ENCODE data around the gene BAZ2B.
"Not testable (repeated sequence)": the region's sequence is repeated elsewhere in the genome, so short reads cannot be mapped to it uniquely, and the experiment has no call there.

Gene BAZ2B

DNA sequence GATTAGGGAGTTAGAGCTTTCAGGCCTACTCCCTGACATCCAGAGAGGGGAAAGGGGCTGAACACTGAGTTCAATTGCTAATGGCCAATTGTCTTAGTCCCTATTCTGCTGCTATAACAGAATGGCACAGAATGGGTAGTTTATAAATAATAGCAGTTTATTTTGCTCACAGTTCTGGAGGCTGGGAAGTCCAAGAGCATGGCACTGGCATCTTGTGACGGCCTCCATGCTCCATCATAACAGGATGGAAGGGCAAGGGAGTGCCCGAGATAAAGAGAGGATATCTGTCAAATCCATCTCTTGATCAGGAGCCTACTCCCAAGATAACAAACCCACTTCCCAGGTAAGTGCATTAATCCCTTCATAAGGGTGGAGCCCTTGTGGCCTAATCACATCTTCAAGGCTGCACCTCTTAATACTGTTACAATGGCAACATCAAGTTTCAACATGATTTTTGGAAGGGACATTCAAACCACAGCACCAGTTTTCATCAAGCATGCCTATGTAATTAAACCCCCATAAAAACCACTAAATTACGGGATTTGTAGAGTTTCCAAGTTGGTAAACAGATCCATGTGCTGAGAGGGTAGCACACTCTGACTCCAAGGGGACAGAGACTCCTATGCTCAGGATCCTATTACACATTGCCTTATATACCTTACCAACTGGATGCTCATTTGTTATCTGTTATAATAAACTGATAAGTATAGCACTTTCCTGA, 44.6 kb downstream of the BAZ2B start:
- DNase-seq: no peak

DNA sequence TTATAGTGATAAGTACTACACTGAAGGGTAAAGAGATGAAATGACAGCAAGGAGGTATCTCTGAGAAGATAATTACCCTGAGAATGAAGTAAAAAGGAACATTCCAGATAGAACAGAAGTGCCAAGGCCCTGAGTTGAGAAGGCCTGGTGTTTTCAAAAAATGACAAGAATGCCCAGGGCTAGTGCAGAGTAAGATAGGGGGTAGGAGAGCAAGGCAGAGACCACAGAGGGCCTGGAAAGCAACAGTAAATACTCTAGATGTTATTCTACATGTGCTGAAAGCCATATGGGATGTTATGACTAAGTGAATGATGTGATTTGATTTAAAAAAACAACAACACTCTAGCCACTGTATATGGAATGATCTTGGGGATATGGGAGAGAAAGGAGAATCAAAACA, 52.3 kb downstream of the BAZ2B start:
- DNase-seq: peak; percentile 61

DNA sequence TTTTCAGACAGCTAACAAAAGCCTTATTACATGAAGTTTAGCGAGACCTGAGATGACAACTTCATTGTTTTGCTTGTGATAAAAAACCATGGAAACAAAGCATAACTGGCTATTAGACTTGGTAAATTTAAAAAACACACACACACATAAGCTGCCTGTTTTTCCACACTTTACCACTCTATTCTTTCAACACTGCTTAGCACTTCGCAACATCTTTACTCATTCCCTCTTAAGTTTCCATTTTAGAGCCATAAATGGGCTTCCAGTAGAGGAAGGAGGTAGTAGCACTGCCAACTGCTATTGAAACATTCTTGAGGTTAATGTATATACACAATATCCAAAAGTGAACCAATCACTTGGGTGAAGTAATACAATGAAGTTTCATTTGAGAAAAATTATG, 54.1 kb downstream of the BAZ2B start:
- DNase-seq: no peak

DNA sequence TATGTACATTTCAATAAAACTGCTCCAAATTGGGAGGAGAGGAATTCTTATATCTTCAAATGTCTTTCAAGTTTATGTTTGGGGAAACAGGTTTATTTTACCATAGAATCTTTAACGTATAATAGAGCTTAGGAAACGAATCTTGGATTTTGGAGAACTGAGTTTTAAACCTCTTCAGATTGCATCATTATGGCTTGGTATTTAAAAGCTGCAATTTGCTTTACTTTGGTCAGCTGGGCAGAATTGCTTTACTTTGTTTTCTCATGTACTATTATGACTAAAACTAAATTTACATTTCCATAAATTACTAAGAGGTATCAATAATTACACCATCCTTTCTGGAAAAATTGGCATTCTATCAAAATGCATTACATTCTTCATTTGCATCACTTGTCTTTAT, 54.6 kb downstream of the BAZ2B start:
- DNase-seq: no peak

DNA sequence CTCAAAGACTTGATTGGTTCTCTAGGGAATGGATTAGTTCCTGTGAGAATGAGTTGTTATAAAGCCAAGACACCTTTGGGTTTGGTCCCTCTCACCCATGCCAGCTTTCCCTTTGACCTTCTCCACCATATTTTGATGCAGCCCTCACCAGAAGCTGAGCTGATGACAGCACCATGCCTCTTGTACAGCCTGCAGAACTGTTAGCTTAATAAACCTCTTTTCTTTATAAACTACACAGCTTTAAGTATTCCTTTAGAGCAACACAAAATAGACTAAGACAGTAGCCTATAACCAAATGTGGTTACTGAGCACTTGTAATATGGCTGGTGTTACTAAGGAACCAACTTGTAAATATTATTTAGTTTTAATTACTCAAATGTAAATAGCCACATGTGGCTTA, 55.1 kb downstream of the BAZ2B start:
- no peak for DNase-seq

DNA sequence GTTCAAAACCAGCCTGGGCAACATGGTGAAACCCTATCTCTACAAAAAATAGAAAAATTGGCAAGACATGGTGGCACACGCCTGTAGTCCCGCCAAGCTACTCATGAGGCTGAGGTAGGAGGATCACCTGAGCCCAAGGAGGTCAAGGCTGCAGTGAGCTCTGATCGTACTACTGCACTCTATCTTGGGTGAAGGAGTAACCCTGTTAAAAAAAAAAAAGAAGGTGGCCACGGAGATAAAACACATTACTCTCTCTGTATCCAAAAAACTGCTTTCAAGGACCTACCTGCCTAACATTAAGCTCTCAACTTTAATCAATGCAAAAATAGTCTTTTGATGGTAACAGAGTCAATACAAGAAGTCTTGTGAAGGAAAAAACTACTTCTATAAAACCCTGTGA, 57.3 kb downstream of the BAZ2B start:
- DNase-seq: no peak

DNA sequence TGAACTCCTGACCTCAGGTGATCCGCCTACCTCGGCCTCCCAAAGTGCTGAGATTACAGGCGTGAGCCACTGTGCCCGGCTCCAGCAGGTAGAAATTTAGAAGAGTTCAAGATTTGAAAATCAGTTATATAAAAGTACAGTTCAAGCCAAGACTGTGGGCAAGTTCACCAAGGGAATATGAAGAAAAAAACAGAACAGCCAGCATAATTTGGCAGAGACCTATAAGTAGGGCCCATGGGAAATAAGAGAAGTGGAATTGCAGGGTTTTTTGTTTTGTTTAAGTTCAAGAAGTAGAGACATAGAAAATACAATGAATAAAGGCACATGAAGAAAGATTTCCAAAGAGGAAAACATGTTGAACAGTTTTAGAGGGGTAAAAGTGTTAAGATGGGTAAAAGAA, 57.9 kb downstream of the BAZ2B start:
- DNase-seq: no peak

DNA sequence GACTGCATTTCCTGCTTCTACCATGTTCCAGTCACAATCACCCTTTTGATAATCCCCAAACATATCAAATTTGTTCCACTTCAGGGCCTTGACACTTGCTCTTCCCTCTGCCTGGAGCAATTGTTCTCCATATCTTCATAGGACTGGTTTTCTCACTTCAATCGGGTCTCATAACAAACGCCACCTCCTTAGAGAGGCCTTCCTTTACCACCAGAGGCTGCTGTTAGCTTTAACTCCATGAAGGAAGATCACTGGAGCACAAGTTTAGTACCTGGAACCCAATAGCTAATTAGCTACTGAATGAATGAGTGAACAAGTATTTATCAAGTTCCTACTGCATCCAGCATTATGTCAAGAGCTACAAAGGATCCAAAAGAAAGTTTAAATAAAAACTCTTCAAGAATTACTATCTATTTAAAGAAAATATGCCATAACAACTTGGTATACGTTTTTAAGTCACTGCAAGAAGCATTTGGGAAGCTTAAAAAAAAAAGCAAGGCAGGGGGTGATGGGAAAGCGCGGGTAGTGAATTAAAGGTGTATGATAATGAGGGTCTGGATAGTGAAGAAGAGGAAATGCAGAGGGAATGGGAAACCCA, 58.8 kb downstream of the BAZ2B start:
- DNase-seq: peak; percentile 1

DNA sequence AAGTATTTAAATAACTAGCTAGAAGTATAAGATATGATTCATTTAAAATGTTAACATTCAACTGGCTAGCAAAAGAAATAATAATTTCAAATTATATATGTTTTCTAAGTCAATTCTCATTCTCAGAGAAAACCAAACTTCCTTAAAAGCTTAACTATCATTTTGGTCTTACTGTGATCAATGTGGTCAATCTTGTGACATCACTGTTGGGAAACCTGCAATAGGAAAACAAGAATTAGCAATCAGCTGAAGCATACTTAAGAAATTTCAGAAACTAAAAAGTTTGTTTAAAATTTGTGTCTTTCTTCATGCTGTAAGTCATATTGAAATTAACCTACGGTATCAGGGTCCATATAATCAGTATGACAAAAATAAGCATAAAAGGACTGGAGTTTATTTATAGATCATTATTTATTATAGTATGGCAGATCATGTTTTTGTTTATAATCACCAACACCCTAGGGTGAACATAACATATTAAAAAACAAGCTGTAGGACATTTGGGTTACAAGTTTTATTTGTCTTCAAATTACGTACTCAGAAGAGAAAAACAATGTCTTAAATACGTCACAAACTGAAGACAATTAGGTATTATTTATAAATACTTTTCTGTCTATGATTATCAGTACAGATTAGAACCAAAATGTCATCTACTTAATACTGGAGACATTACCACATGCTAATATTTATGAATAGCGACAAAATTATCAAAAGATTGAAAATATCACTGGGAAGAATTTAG, 60.5 kb downstream of the BAZ2B start:
- no peak for DNase-seq

DNA sequence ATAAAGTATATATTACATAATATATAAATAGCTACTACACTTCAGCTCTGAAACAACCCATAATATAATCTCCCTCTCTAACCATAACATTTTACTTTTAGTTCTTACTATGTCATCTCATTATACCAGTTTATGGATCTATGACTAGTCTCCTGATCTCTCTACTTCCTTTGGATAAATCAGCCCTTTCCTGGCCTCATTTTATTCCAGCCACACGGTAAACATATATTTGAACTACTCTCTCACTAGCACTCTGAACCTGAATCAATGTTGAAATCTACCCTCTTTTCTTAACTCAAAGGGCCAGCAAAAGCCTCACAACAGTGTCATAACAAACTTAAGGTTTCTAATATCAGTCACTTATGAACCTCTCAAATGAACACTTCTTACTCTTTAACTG, 62.6 kb downstream of the BAZ2B start:
- no peak for DNase-seq

DNA sequence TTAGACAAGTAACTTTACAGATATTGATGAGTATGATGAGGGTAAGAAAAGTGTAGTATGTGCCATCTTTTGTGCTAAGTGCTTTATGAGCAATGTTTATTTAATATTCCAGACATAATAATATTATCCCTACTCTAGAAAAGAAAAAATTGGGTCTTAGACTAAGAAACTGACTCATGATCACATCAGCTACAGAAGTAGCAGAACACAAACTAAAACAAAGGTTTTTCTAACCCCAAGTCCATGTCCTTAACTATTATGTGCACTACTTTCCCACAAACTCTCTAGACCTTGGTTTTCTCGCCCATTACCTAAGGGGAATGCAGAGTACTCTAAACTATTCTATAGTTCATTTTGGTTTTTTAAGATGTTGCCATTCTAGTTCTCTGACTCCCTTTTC, 64.5 kb downstream of the BAZ2B start:
- DNase-seq: no peak

DNA sequence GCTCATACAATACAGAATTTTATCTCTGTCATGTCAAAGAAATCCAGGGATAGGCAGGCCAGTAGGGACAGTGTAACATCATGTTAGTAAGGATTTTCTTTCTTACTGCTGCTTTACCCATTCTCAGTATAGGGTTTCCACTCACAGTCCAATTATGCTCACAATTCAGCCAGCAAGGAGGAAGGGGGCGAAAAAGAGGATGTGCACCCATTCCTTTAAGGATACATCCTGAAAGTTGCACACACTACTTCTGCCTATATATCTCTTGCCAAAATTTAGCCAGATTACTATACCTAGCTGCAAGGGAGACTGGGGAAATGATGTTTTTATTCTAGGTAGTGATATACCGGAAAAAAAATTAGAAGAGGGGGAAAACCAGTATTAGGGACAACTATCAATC, 66.1 kb downstream of the BAZ2B start:
- no peak for DNase-seq

DNA sequence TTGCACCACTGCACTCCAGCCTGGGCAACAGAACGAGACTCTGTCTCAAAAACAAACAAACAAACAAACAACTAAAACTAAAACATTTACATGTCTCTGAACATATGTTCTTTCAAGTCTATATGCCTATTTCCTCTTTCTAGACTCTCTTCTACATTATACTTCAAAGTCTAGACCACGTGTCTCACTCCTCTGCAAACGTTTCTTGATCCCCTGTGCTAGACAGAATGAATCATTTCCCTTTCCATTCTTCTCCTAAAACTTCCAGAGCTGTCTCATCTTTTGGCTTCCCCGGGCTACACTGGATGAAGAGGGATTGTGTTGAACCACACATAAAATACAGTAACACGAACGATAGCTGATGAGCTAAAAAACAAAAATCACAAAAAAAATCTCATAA, 67.1 kb downstream of the BAZ2B start:
- DNase-seq: peak; percentile 8

DNA sequence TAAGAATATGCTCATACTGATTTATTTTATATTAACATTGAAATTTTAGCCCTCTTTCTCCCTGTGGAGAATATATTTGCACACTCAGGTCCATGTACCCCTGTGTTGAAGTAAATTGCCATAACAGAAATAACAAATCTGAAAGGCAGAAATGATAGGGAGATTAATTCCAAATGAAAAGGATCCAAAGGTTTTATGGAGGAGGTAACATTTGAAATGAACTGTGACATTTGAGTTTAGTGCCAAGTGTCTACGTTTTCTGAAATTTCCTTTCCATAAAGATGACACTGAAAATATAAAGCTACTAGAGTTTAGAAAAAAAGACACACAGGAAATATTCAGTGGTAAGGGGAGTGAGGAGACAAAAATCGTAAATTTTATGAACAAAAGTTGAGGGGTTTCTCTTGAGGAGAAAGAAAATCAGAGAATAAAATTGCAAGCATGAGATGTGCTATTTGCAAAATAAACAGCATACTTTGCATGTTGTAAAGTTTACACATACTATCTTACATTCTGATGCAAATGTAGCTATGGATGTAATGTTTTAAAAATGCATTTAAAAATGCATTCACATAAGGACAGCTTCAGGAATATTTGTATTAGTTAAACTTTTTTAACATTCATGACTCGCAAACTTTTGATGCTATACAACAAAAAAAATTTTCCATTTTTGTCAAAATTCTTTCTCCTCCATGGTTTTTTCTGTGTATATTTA, 69.5 kb downstream of the BAZ2B start:
- no peak for DNase-seq

DNA sequence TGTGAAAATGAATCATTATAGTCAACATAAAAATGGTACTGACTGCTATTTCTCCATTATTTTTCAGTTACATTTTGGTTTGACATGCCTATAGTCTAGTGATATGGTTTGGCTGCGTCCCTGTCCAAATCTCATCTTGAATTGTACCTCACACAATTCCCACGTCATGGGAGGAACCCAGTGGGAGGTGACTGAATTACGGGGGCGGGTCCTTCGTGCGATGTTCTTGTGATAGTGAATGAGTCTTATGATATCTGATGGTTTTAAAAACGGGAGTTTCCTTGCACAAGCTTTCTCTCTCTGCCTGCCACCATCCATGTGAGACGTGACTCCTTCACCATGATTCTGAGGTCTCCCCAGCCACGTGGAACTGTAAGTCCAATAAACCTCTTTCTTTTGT, 70.3 kb downstream of the BAZ2B start:
- no peak for DNase-seq

DNA sequence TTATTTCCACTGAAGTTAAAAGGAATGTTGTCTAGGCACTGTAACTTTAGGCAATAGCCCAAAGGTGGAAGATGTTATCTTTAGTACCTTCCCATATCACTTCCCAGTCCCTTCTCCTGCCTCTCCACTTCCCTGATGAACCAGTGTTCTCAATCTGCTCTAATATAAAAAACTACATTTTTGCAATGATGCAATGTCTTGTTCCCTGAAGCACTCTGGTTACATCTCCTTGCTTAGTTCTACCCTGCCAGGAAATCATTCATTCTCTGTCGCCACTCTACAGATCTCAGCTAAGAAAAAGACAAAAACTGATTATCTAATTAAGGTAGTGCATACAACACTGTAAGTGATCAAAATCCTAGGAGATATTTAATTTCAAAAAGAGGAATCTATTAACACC, 71.3 kb downstream of the BAZ2B start:
- DNase-seq: no peak

DNA sequence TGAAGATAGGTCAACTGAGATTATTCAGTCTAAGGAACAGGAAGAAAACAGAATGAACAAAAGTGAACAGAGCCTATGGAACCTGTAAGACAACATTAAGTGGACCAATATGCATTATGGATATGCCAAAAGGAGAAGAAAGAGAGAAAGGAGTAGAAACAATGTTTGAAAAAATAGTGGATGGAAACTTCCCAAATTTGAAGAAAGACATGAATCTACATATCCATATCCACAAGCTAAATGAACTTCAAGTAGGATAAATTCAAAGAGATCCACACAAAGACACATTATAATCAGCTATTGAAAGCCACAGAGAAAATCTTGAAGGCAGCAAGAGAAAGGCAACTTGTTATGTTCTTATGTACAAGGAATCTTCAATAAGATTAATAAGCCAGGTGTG, 74.2 kb downstream of the BAZ2B start:
- DNase-seq: no peak

DNA sequence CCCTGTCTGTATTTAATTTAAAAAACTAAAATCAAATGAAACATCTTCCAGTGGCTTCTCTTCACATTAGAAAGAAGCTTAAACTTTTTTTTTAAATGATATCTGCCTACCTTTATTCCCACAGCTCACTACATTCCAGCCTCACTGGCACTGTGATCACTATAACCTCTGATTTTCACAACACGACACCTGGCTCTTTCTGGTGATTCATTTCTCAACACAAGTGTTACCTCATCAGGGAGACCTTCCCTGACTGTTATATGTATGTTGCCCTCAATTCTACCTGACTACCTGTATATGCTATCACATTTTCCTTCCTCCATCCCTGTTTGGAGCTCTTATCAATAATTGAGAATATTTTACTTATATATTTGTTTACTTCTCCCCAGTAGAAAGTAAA, 76.6 kb downstream of the BAZ2B start:
- DNase-seq: no peak

DNA sequence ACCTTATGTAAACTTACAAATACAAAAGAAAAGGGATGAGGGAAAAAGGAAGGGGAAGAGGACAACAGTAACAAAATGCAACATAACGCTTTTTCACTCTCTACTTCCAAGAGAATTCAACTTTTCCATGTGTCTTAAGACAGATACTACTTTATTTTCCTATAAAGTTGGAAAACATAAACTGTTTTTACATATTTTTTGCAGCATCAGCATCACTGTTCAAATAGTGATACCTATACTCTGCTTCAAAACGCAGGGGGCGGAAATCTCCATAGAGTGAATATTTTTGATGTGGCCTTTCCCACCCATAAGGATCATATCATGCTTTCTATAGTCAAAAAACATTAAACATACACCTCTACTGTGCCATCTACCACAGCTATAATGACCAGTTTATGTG, 77.5 kb downstream of the BAZ2B start:
- no peak for DNase-seq

DNA sequence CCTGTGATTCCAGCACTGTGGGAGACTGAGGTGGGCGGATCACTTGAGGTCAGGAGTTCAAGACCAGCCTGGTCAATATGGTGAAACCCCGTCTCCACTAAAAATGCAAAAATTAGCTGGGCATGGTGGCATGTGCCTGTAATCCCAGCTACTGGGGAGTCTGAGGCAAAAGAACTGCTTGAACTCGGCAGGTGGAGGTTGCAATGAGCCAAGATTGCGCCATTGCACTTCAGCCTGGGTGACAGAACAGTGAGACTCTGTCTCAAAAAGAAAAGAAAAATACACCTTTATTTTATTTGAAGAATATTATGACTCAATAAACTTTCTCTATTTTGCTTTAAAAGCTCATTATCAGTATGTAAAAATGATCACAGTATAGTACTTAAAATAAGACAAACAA, 81.1 kb downstream of the BAZ2B start:
- DNase-seq: not testable (repeated sequence)

DNA sequence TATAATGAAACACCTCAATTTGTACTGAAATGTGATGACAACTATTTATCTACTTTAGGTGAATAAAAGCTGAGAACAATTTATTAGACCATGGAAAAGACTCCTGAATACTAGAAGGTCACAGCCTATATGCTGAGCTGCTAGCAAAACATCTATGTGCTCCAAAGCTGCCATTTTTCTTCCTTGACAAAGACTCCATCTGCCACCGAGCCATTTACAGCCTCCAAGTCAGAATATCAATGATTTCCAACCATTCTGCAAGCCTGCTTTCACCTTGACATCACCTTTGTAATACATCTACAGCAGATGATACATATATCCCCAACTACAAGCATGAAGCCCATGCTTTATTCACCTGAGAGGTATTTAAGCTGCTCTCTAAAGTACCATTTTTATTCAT, 84.9 kb downstream of the BAZ2B start:
- no peak for DNase-seq

DNA sequence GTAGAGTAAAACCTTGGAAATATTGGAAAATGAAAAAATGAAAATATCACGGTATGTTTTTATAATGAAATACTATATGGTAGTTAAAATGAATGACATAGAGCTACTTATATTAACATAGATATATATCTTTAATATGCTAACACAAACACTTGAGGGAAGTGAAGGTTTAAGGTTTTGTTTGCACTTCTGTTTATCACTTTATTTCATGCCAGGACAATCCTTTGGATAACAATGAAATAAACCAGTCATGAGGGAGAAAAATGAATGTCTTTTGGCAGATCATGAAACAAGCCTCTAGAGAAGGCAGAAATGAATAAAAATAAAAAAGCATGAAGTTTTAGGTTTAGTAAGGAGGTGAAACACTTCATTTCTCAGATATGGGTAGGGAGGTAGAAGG, 89.9 kb downstream of the BAZ2B start:
- no peak for DNase-seq

DNA sequence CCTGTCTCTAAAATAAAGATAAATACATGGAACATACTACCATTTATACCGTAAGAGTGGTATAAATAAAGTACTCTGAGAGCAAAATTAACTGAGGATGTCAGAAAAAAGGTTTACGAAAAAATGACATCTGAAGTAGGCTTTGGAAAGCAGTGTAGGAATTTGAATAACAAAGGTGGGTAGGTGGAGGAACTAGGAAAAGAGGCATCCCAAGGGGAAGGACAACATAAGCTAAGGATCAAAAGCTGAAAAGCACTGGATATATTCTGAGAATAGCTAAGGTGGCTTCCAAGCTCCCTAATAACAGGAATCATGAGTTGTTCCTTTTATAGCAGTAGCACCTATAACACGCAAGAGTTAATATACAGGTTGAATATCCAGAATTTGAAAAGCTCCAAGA, 91.3 kb downstream of the BAZ2B start:
- no peak for DNase-seq

DNA sequence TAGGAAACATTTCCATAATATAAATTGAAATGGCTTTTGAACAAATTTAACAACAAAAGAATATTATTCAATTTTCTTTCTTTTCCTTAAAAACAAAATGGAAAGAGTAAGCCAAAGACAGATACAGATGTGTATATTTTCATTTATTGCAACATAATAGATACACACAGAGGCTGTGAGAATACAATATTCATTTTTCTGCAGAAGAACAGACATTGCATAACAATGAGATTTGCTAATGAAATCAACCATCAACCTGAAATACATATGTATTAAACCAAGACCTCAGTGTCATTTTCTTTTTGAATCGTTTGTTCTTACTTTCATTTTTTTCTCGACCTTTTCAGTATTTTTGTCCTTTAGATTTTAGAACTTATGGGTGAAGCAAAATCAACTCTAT, 95.1 kb downstream of the BAZ2B start:
- DNase-seq: no peak

All from EL (cell line).